OCI-LY3 (cell line): Measurements from ENCODE around the gene SERPINE2.

Experiments
- H2AFZ ChIP-seq: fragments of 200-600, 300-600 bp; shearing (Covaris generic); 2 replicates; pipeline ENCODE4 v1.6.0; 2014; ENCODE audit warnings: antibody characterized with exemption, low read depth, low read length
- H3K27ac ChIP-seq: fragments of 200-600, 300-600 bp; sonication (generic); 2 replicates; pipeline ENCODE4 v1.5.1; 2014; ENCODE audit warnings: mild to moderate bottlenecking, low read length, moderate library complexity, mixed read lengths
- H3K27me3 ChIP-seq: fragments of 200-600, 300-600 bp; sonication (generic); 2 replicates; pipeline ENCODE4 v1.6.1; 2014; ENCODE audit warnings: low read depth, low read length, mixed read lengths
- H3K36me3 ChIP-seq: fragments of 200-600, 300-600 bp; sonication (generic); replicated peaks from 2 replicates; pipeline ENCODE3; 2014; ENCODE audit warnings: low read depth, low read length, mixed read lengths
- H3K4me1 ChIP-seq: fragments of 300-600, 200-600 bp; sonication (generic); 2 replicates; pipeline ENCODE4 v1.6.1; 2014; ENCODE audit warnings: low read length, mixed read lengths
- H3K4me2 ChIP-seq: fragments of 200-600, 300-600 bp; sonication (generic); 2 replicates; pipeline ENCODE4 v1.6.1; 2014; ENCODE audit warnings: low read length, mixed read lengths
- H3K4me3 ChIP-seq: fragments of 300-600, 200-600 bp; sonication (generic); 2 replicates; pipeline ENCODE4 v1.5.1; 2014; ENCODE audit warnings: antibody characterized with exemption, mild to moderate bottlenecking, low read length, moderate library complexity
- H3K79me2 ChIP-seq: fragments of 300-600, 200-600 bp; shearing (Covaris generic); 2 replicates; pipeline ENCODE4 v1.6.1; 2014; ENCODE audit warnings: mild to moderate bottlenecking, low read length, mixed read lengths
- H3K9ac ChIP-seq: fragments of 300-600, 200-600 bp; shearing (Covaris generic); 2 replicates; pipeline ENCODE4 v1.6.0; 2014; ENCODE audit warnings: mild to moderate bottlenecking, low read length, moderate library complexity
- H3K9me3 ChIP-seq: fragments of 200-600, 300-600 bp; shearing (Covaris generic); 2 replicates; pipeline ENCODE4 v1.6.1; 2014; ENCODE audit warnings: low read length, mixed read lengths; ENCODE audit not compliant: insufficient read depth
- H4K20me1 ChIP-seq: fragments of 200-600, 300-600 bp; sonication (generic); 2 replicates; pipeline ENCODE4 v1.6.1; 2016; ENCODE audit warnings: low read length, mixed read lengths; ENCODE audit not compliant: insufficient read depth
- CTCF ChIP-seq: fragments of 200-600, 300-600 bp; sonication (generic); IDR thresholded peaks from 2 replicates; pipeline ENCODE4 v1.5.1; 2014; ENCODE audit warnings: antibody characterized with exemption, low read length, low read depth
- EZH2phosphoT487 ChIP-seq: fragments of 200-600 bp; shearing (Covaris generic); IDR thresholded peaks from 2 replicates; pipeline ENCODE4 v1.6.1; 2018; ENCODE audit warnings: antibody characterized with exemption, mixed run types, low read depth

SERPINE2 gene

GRCh38 chr2:223935459-223936125 lies 103.5 kb downstream of the SERPINE2 start:
- Histone ChIP-seq H3K4me1 (peaks cover 37% of the 10 kb centered on the region), H3K27me3 (no peaks in the 10 kb centered on the region), H3K36me3 (peaks cover 23% of the 10 kb centered on the region), H2AFZ (no peak overlapping the region), H4K20me1 (peaks cover 12% of the 10 kb centered on the region), H3K4me3 (no peak overlapping the region), H3K79me2 (peaks cover 61% of the 10 kb centered on the region), H3K27ac (no peak overlapping the region), H3K9me3 (no peaks in the 10 kb centered on the region; the same call in 1 of the 2 replicates), H3K4me2 (no peak overlapping the region), H3K9ac (no peak overlapping the region)
- no peak for TF ChIP-seq CTCF

GRCh38 chr2:223934870-223935269 lies 104.2 kb downstream of the SERPINE2 start:
- Histone ChIP-seq H3K4me2 (no peak overlapping the region), H3K36me3 (peaks cover 17% of the 10 kb centered on the region), H4K20me1 (peaks cover 17% of the 10 kb centered on the region)

GRCh38 chr2:223932816-223933800 lies 106.0 kb downstream of the SERPINE2 start:
- Histone ChIP-seq H3K4me2 (no peak overlapping the region), H3K36me3 (peaks cover 5% of the 10 kb centered on the region), H3K27me3 (no peaks in the 10 kb centered on the region), H3K27ac (no peak overlapping the region), H2AFZ (no peak overlapping the region), H3K9me3 (no peaks in the 10 kb centered on the region), H3K9ac (no peak overlapping the region), H3K4me3 (no peak overlapping the region), H4K20me1 (peaks cover 23% of the 10 kb centered on the region), H3K4me1 (peaks cover 20% of the 10 kb centered on the region), H3K79me2 (peaks cover 51% of the 10 kb centered on the region)
- no peak for TF ChIP-seq CTCF
- TF ChIP-seq EZH2phosphoT487: no peak

More at GRCh38 chr2:223934870-223935269, 104.2 kb downstream of the SERPINE2 start:
- Histone ChIP-seq H3K27me3 (no peaks in the 10 kb centered on the region), H3K4me3 (no peak overlapping the region), H3K9ac (no peak overlapping the region), H2AFZ (no peak overlapping the region), H3K27ac (no peak overlapping the region), H3K79me2 (peaks cover 64% of the 10 kb centered on the region), H3K4me1 (peaks cover 36% of the 10 kb centered on the region), H3K9me3 (no peaks in the 10 kb centered on the region; the same call in 1 of the 2 replicates)
- TF ChIP-seq CTCF (no peak), EZH2phosphoT487 (no peak)
